Heart right ventricle (tissue), 16 donors: ENCODE measurements around the gene ZMPSTE24. TPM values are rescaled to one million over a fixed set of nuclear protein-coding genes. Genes with fewer than 3 reads are reported as not detected.

Experiments
- ATAC-seq, 8 donors: fragments of 200-7000 bp; cut with Tn5 transposase; one replicate each; pipeline ENCODE4 v1.9.1; 2020; ENCODE audit warnings: mild to moderate bottlenecking in 8 of 8, moderate library complexity in 8 of 8, moderate number of reproducible peaks in 1 of 8
- DNase-seq, 2 donors: peaks; one replicate each; pipeline ENCODE4 v3.0.0-alpha.2; 2020
- H3K27ac ChIP-seq, 10 donors: fragments of 200-600 bp; sonication (generic) in 2 of 10; one replicate each; pipeline versions ENCODE4 v1.5.0 to v1.8.0; 2020 to 2022; ENCODE audit warnings: mild to moderate bottlenecking in 3 of 10
- H3K27me3 ChIP-seq, 7 donors: fragments of 200-600 bp; one replicate each; pipeline ENCODE4 v1.8.0; 2021 to 2022; ENCODE audit warnings: mild to moderate bottlenecking in 2 of 7
- H3K36me3 ChIP-seq, 9 donors: fragments of 200-600 bp; sonication (generic) in 1 of 9; one replicate each; pipeline versions ENCODE4 v1.5.0 to v1.8.0; 2020 to 2022; ENCODE audit warnings: mild to moderate bottlenecking in 2 of 9
- H3K4me1 ChIP-seq, 9 donors: fragments of 200-600 bp; sonication (generic) in 1 of 9; one replicate each; pipeline versions ENCODE4 v1.5.0 to v1.8.0; 2020 to 2022; ENCODE audit warnings: mild to moderate bottlenecking in 4 of 9
- H3K4me3 ChIP-seq, 10 donors: fragments of 200-600 bp; sonication (generic) in 2 of 10; one replicate each; pipeline versions ENCODE4 v1.5.0 to v1.8.0; 2020 to 2022; ENCODE audit warnings: mild to moderate bottlenecking in 7 of 10, moderate library complexity in 2 of 10
- H3K9me3 ChIP-seq, 11 donors: fragments of 200-600 bp in 10 of 11; sonication (generic) in 2 of 11; one replicate each; pipeline versions ENCODE4 v1.5.0 to v1.8.0; 2013 to 2022; ENCODE audit warnings: mild to moderate bottlenecking in 2 of 11, control low read depth in 1 of 11, moderate library complexity in 1 of 11
- CTCF ChIP-seq, 9 donors: fragments of 200-600 bp; sonication (generic) in 2 of 9; IDR thresholded peaks; one replicate each; pipeline versions ENCODE4 v1.5.0 to v1.8.0; 2021 to 2022; ENCODE audit warnings: antibody characterized with exemption in 9 of 9, mild to moderate bottlenecking in 5 of 9, moderate library complexity in 1 of 9
- WGBS, 2 donors: extraction: QIAGEN DNeasy Blood & Tissue Kit; methylation state at CpG; one replicate each; pipeline ENCODE4 v1.1.7; 2013; ENCODE audit warnings: inconsistent platforms in 1 of 2; 5-methylcytosine and 5-hydroxymethylcytosine counted together
- intact Hi-C, 10 donors: fragments of 100-400 bp; cut with DNase I; formaldehyde crosslinking; loops; one replicate each; pipeline versions ENCODE4 v1.11.1 to v1.14.2; 2022
- polyA plus RNA-seq, 2 donors: library from polyadenylated mRNA; stranded (reverse); fragments of 200-250 nt; gene quantifications; one replicate each; pipeline ENCODE4 v1.2.3, GENCODE V29; 2013
- total RNA-seq, 10 donors: library from RNA; stranded (reverse); fragmentation: NEBNext Ultra II Directional in 3 of 10; extraction: Animal tissue kit (Norgen Biotek cat#: 25700) in 3 of 10; gene quantifications; one replicate each; pipeline versions ENCODE4 v1.2.1 to v1.2.4, GENCODE V29; 2021 to 2023
- donor health status: Arrhythmogenic right ventricular cardiomyopathy.
- donor health status: ischemic (EF 13 %, LVEDD 7.1; RV severe dilation, severe dysfunction).
- donor health status: healthy with polysubstance abuse.
- donor health status: DM: no; HTN: yes; CAD: no.
- donor health status: DM: no; HTN: no; CAD: no.
- donor health status: ischemic (EF 25% LVEDD 6.9; RV normal size, moderate dysfunction).
- donor health status: ischemic (EF 25% LVEDD 5.7; RV mildly dilated, moderate dysfunction).
- donor health status: healthy.
- donor health status: DM: yes; HTN: yes; CAD: no.
- donor health status: Ischemic cardiomyopathy.
- donor health status: ischemic (EF 35%, LVEDD 5.7; RV mildly dilated, moderate dysfunction).
- donor health status: nonischemic (EF 11% LVEDD 7.7; RV severe dilation, severe dysfunction).
- donor health status: DM: yes; HTN: yes; CAD: no.
- donor health status: PGD.
- donor health status: ischemic (EF 29% LVEDD 5.4; RV normal size, mild dysfunction).
- donor health status: nonischemic (EF 23%, LVEDD 6.1; RV moderate dilation, normal function).

The ZMPSTE24 gene
- total and polyA plus RNA-seq, 12 donors, result 19.9 to 47.5 (median 27.5) TPM

DNA sequence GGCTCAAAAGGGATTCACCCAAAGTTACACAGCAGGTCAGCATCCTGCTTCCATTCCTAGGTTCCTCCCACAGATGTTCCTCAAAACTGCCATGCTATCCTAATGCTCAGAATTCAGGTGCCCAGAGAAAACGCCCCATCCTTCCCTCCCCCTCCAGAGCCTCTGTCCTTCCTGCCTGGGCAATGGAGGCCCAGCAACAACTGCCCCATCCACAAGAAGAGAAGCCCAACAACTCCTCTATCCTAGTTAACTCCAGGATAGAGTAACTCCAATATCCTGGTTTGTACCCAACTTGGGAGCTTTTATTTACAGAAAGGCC is 42.2 kb downstream of the ZMPSTE24 start:
- H3K9me3 ChIP-seq, result no peaks in the 10 kb centered on the region
- DNase-seq (no peak), ATAC-seq (no peak)
- WGBS, 2 donors, result 88 to 90% methylated on average over 1 of the region's 1 CpG
- TF ChIP-seq CTCF (IDR thresholded peaks at IDR 0.05), result no peak
- intact Hi-C loops, result no loop called here
- H3K36me3 ChIP-seq, result no peaks in the 10 kb centered on the region
- H3K4me3 ChIP-seq, result no peak overlapping the region
- H3K27me3 ChIP-seq, result peaks cover 0 to 20% (median 15%) of the 10 kb centered on the region in 7 donors
- no peak overlapping the region for H3K27ac ChIP-seq
- H3K4me1 ChIP-seq, result no peaks in the 10 kb centered on the region

- Histone ChIP-seq H3K4me3 (no peak overlapping the region), H3K9me3 (no peaks in the 10 kb centered on the region), H3K36me3 (no peaks in the 10 kb centered on the region), H3K27me3 (peaks cover 0 to 20% (median 15%) of the 10 kb centered on the region in 7 donors), H3K27ac (no peak overlapping the region), H3K4me1 (no peaks in the 10 kb centered on the region)
- no peak for ATAC-seq
- WGBS, 2 donors, result 95 to 97% methylated on average over 9 of the region's 9 CpGs
- DNase-seq, result no peak
- intact Hi-C loops, result no loop called here
- TF ChIP-seq CTCF (IDR thresholded peaks at IDR 0.05), result no peak
These were observed 42.6 kb downstream of the ZMPSTE24 start for GRCh38 chr1:40300651-40301050.

GRCh38 chr1:40301066-40301465 is 43.0 kb downstream of the ZMPSTE24 start:
- H3K9me3 ChIP-seq, result no peaks in the 10 kb centered on the region
- H3K27me3 ChIP-seq, result peaks cover 0 to 20% (median 15%) of the 10 kb centered on the region in 7 donors
- H3K4me3 ChIP-seq, result no peak overlapping the region
- DNase-seq, result no peak
- no peak overlapping the region for H3K27ac ChIP-seq
- intact Hi-C loops, result no loop called here
- no peaks in the 10 kb centered on the region for H3K4me1 ChIP-seq
- no peak for ATAC-seq
- 92 to 95% methylated on average over 10 of the region's 10 CpGs for WGBS, 2 donors
- TF ChIP-seq CTCF (IDR thresholded peaks at IDR 0.05), result no peak
- no peaks in the 10 kb centered on the region for H3K36me3 ChIP-seq

- intact Hi-C loops, result no loop called here
- Histone ChIP-seq H3K4me1 (no peaks in the 10 kb centered on the region), H3K9me3 (no peaks in the 10 kb centered on the region), H3K4me3 (no peak overlapping the region), H3K27me3 (peaks cover 0 to 20% (median 15%) of the 10 kb centered on the region in 7 donors), H3K27ac (no peak overlapping the region), H3K36me3 (no peaks in the 10 kb centered on the region)
- DNase-seq (no peak), ATAC-seq (no peak)
- TF ChIP-seq CTCF (IDR thresholded peaks at IDR 0.05), result no peak
- 87% methylated on average over 12 of the region's 12 CpGs for WGBS, 2 donors
These were observed 43.7 kb downstream of the ZMPSTE24 start for GRCh38 chr1:40301541-40302299.
